Ascending aorta (tissue), 2 donors: ENCODE data around the gene ST7. TPM values are rescaled to one million over a fixed set of nuclear protein-coding genes. Genes with fewer than 3 reads are reported as not detected.

Experiments used
- DNase-seq, 2 donors: peaks; one replicate each; pipeline ENCODE4 v3.0.0-alpha.2; 2019; ENCODE audit warnings: low spot score in 2 of 2
- H3K27ac ChIP-seq, 2 donors: fragments of 200-600 bp; sonication (generic); one replicate each; pipeline ENCODE4 v1.5.1; 2016 to 2017; ENCODE audit warnings: mild to moderate bottlenecking in 1 of 2
- H3K27me3 ChIP-seq: fragments of 200-600 bp; sonication (generic); one replicate; pipeline ENCODE4 v1.5.1; 2017
- H3K36me3 ChIP-seq, 2 donors: fragments of 200-600 bp; sonication (generic); one replicate each; pipeline ENCODE4 v1.5.1; 2016
- H3K4me1 ChIP-seq, 2 donors: fragments of 200-600 bp; sonication (generic); one replicate each; pipeline ENCODE4 v1.5.1; 2016 to 2017; ENCODE audit warnings: mild to moderate bottlenecking in 1 of 2
- H3K4me3 ChIP-seq, 2 donors: fragments of 200-600 bp; sonication (generic); one replicate each; pipeline ENCODE4 v1.5.1; 2016 to 2017; ENCODE audit warnings: mild to moderate bottlenecking in 1 of 2
- H3K9me3 ChIP-seq, 2 donors: fragments of 200-600 bp; sonication (generic); one replicate each; pipeline ENCODE4 v1.5.1; 2016
- intact Hi-C: fragments of 100-400 bp; cut with DNase I; formaldehyde crosslinking; loops from one replicate; pipeline ENCODE4 v1.15.1; 2023
- total RNA-seq: library from RNA; depleted of rRNA; stranded (reverse); fragments of >200 nt; gene quantifications from one replicate; pipeline ENCODE4 v1.1.0, GENCODE V29; 2016
- TF ChIP-seq, protein P1 (sequence below), 3 experiments: fragments of 200-600 bp in 2 of 3; fragments of 450-650 bp in 1 of 3; sonication (generic) in 2 of 3; IDR thresholded peaks; one replicate each; pipeline ENCODE4 v1.5.1; 2016 to 2019; ENCODE audit warnings: antibody characterized with exemption in 3 of 3, mild to moderate bottlenecking in 1 of 3, moderate library complexity in 1 of 3

The ST7 gene
- total RNA-seq, 1 donor from 2014 or later, result 19.2 TPM

DNA sequence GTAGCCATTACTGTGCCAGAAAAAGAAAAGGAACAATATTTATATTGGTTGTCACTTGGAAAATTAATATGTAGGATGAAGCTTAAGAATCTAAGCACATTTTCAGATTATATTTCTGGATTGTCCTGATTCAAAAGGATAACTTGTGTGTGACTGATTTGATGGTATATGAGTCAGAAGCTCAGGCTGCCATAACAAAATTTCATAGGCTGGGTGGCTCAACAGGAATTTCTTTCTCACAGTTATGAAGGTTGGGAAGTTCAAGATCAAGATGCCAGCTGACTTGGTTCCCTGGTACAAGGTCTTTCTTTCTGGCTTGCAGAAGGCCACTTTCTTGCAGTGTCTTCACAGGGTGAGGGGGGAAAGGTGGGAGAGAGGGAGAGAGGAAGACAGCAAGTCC, 108.5 kb downstream of the ST7 start:
- H3K27ac ChIP-seq, result peak overlapping the region in 1 of 2 donors; percentile 2
- H3K9me3 ChIP-seq, result no peaks in the 10 kb centered on the region
- intact Hi-C loops, result no loop called here
- DNase-seq, result no peak
- H3K4me3 ChIP-seq, result no peak overlapping the region
- TF ChIP-seq, protein P1, sequence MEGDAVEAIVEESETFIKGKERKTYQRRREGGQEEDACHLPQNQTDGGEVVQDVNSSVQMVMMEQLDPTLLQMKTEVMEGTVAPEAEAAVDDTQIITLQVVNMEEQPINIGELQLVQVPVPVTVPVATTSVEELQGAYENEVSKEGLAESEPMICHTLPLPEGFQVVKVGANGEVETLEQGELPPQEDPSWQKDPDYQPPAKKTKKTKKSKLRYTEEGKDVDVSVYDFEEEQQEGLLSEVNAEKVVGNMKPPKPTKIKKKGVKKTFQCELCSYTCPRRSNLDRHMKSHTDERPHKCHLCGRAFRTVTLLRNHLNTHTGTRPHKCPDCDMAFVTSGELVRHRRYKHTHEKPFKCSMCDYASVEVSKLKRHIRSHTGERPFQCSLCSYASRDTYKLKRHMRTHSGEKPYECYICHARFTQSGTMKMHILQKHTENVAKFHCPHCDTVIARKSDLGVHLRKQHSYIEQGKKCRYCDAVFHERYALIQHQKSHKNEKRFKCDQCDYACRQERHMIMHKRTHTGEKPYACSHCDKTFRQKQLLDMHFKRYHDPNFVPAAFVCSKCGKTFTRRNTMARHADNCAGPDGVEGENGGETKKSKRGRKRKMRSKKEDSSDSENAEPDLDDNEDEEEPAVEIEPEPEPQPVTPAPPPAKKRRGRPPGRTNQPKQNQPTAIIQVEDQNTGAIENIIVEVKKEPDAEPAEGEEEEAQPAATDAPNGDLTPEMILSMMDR (IDR thresholded peaks at IDR 0.05), result no peak
- H3K4me1 ChIP-seq, result peaks cover 0 to 7% of the 10 kb centered on the region in 2 donors
- H3K36me3 ChIP-seq, result no peaks in the 10 kb centered on the region
- H3K27me3 ChIP-seq, result no peaks in the 10 kb centered on the region

DNA sequence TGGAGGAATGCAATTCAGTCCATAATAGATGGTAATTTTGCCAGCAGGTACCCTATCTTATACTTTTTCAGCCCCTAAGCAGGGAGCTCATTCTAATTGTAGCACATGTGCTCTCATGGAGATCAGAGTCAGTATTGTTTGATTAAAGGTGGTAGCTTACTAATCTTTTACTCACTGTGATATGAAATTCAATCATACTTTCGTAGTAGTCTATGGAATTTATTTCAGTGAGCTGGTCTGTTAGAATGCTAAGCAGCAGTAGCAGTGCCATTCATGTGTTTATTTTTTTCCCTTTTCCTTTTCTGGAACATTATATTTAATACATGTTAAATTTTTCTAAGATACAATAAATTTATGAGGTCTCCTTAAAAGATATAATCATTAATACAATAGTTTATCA, 109.0 kb downstream of the ST7 start:
- Histone ChIP-seq H3K36me3 (no peaks in the 10 kb centered on the region), H3K4me3 (no peak overlapping the region), H3K9me3 (no peaks in the 10 kb centered on the region), H3K27ac (peak overlapping the region in 1 of 2 donors; percentile 2), H3K27me3 (no peaks in the 10 kb centered on the region), H3K4me1 (peaks cover 0 to 8% of the 10 kb centered on the region in 2 donors)
- no peak for DNase-seq
- intact Hi-C loops, result no loop called here
- TF ChIP-seq, protein P1 (IDR thresholded peaks at IDR 0.05), result no peak

DNA sequence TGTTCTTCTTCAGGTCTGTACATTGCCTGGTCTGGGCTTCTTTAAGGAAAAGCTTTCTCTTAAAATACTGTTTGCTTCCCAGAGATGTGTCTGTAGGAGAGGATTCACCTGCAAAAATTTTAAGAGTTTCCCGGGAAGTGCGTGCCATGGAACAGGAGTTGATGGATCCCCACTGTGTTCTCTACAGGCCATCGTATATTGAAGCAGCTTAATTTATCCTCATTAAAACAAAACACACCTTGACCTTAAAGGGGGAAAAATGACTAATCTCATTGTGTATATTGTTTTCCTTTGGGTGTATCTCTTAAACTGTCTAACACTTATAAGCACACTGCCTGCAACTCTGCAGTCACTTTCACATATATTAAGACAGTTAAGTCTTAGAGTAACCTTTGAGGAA, 111.4 kb downstream of the ST7 start:
- Histone ChIP-seq H3K4me3 (no peak overlapping the region), H3K9me3 (no peaks in the 10 kb centered on the region), H3K36me3 (no peaks in the 10 kb centered on the region), H3K27ac (no peak overlapping the region), H3K4me1 (peaks cover 3 to 27% of the 10 kb centered on the region in 2 donors), H3K27me3 (no peaks in the 10 kb centered on the region)
- intact Hi-C loops, result no loop called here
- DNase-seq, result no peak
- TF ChIP-seq, protein P1 (IDR thresholded peaks at IDR 0.05), result no peak

DNA sequence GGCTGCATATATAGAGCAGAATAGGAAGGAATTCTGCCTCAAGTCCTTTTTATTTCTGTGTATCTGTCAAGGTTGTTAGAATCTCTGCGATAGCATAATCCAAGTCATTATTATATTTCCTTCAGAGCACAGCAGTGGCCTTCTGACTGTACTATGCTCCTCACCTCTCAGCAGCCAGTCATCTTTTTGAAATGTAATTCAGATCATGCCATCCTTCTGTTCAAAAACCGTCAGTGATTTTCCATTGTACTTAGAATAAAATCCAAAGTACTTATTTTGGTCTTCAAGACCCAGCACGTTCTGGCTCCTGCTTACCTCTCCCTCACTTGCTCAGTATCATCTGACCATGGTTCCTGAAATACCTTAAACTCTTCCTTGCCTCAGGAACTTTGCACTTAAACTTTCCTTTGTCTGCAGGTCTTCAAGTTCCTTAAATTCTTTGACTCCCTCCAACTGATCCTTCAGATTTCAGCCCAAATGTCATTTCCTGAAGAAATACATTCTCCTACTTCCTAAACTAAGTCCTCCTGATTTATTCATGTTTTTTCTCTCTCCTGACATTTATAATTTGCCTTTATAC, 112.4 kb downstream of the ST7 start:
- Histone ChIP-seq H3K4me3 (no peak overlapping the region), H3K27me3 (no peaks in the 10 kb centered on the region), H3K36me3 (no peaks in the 10 kb centered on the region), H3K9me3 (no peaks in the 10 kb centered on the region), H3K27ac (peak overlapping the region in 1 of 2 donors; percentile 22), H3K4me1 (peaks cover 3 to 31% of the 10 kb centered on the region in 2 donors)
- intact Hi-C loops, result no loop called here
- no peak for DNase-seq
- TF ChIP-seq, protein P1 (IDR thresholded peaks at IDR 0.05), result no peak

DNA sequence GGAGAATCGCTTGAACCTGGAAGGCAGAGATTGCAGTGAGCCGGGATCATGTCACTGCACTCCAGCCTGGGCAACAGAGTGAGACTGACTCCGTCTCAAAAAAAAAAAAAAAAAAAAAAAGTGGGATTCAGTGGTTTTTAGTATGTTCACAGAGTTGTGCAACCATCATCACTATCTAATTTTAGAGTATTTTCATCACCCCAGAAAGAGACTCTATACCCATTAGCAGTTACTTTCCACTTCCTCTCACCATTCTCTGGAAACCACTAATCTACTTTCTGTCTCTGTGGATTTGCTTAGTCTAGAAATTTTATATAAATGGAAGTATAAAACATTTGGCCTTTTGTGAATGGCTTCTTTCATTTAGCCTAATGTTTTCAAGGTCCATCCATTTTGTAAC, 113.4 kb downstream of the ST7 start:
- Histone ChIP-seq H3K4me1 (peaks cover 3 to 31% of the 10 kb centered on the region in 2 donors), H3K27me3 (no peaks in the 10 kb centered on the region), H3K9me3 (no peaks in the 10 kb centered on the region), H3K4me3 (no peak overlapping the region), H3K36me3 (no peaks in the 10 kb centered on the region), H3K27ac (peak overlapping the region; percentile 22 to 50)
- intact Hi-C loops, result no loop called here
- no peak for DNase-seq
- TF ChIP-seq, protein P1 (IDR thresholded peaks at IDR 0.05), result no peak

DNA sequence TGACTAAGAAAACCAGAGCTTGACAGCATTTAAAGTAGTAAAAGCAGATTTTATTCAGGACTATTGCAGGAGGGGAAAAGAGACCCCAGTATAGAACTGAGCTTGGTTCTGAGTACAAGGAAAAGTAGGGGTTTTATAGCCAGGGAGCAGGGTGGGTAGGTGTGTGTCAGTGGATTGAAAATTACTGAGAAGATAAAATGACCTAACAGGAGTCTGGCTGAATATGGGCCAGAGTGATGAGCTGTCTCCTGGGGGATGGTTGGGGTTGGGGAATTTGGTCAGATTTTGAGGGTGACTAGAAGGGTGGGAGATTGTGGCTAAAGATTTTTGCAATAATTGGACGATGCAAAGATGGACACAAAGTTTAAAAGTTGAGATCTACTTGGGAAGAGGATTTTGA, 114.0 kb downstream of the ST7 start:
- no peaks in the 10 kb centered on the region for H3K27me3 ChIP-seq
- peaks cover 3 to 31% of the 10 kb centered on the region in 2 donors for H3K4me1 ChIP-seq
- H3K4me3 ChIP-seq, result no peak overlapping the region
- no peak for DNase-seq
- no peaks in the 10 kb centered on the region for H3K36me3 ChIP-seq
- TF ChIP-seq, protein P1 (IDR thresholded peaks at IDR 0.05), result no peak
- intact Hi-C loops, result no loop called here
- H3K9me3 ChIP-seq, result no peaks in the 10 kb centered on the region
- peak overlapping the region; percentile 22 to 50 for H3K27ac ChIP-seq
